ENCODE data around the gene TMCC2.

TMCC2 gene

DNA sequence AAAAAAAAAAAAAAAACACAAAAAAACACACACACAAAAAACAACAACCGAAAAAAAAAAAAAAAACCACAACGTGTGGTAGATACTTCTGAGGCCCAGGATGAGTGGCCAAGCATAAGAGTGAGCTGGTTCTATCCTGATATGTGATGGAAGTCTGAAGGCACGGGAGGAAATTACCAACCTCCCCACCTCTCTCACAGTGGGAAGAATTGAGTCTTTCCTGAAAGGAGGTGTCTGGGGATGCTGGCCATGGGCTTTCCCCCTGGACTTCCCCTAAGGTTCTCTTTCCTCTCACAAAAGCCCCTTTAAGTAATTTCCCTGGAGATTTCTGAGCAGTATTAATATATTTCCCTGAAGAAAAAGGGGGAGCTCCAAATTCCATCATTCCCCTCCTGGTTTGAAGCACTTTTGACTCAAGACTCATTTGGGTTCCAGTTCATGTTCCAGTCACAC lies 5.2 kb downstream of the TMCC2 start:
- TF ChIP-seq RAD21 (IDR thresholded peaks at IDR 0.05; ENCODE audit: low read depth) (no peak), EGR1 (IDR thresholded peaks at IDR 0.05) (no peak), ZBTB7A (IDR thresholded peaks at IDR 0.05; ENCODE audit: low read depth) (no peak), NFIC (IDR thresholded peaks at IDR 0.05) (no peak), TEAD4 (IDR thresholded peaks at IDR 0.05) (no peak), TAF1 (IDR thresholded peaks at IDR 0.05; ENCODE audit: low read depth) (no peak), CREB1 (IDR thresholded peaks at IDR 0.05; ENCODE audit: low read depth) (no peak), EP300 (IDR thresholded peaks at IDR 0.05; ENCODE audit: borderline replicate concordance) (no peak), TCF12 (IDR thresholded peaks at IDR 0.05; ENCODE audit: low read depth) (no peak), FOXM1 (IDR thresholded peaks at IDR 0.05; ENCODE audit: borderline replicate concordance, low read depth) (no peak), YY1 (IDR thresholded peaks at IDR 0.05; ENCODE audit: low read depth) (no peak), REST (IDR thresholded peaks at IDR 0.05; ENCODE audit: low read depth) (no peak), CEBPB (IDR thresholded peaks at IDR 0.05) (no peak), MAX (IDR thresholded peaks at IDR 0.05) (no peak)
- TF ChIP-seq, protein P1, sequence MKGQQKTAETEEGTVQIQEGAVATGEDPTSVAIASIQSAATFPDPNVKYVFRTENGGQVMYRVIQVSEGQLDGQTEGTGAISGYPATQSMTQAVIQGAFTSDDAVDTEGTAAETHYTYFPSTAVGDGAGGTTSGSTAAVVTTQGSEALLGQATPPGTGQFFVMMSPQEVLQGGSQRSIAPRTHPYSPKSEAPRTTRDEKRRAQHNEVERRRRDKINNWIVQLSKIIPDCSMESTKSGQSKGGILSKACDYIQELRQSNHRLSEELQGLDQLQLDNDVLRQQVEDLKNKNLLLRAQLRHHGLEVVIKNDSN (IDR thresholded peaks at IDR 0.05) = no peak

- no peak for TF ChIP-seq TCF12 (IDR thresholded peaks at IDR 0.05; ENCODE audit: low read depth)
- TF ChIP-seq, protein P1 (IDR thresholded peaks at IDR 0.05) = no peak
- TF ChIP-seq EP300 (IDR thresholded peaks at IDR 0.05; ENCODE audit: borderline replicate concordance) = no peak
- TF ChIP-seq FOXM1 (IDR thresholded peaks at IDR 0.05; ENCODE audit: borderline replicate concordance, low read depth) = no peak
- no peak for TF ChIP-seq MAX (IDR thresholded peaks at IDR 0.05)
- TF ChIP-seq EGR1 (IDR thresholded peaks at IDR 0.05) = no peak
- no peak for TF ChIP-seq TAF1 (IDR thresholded peaks at IDR 0.05; ENCODE audit: low read depth)
Measured at GRCh38 chr1:205235951-205236350, 8.2 kb downstream of the TMCC2 start.

DNA sequence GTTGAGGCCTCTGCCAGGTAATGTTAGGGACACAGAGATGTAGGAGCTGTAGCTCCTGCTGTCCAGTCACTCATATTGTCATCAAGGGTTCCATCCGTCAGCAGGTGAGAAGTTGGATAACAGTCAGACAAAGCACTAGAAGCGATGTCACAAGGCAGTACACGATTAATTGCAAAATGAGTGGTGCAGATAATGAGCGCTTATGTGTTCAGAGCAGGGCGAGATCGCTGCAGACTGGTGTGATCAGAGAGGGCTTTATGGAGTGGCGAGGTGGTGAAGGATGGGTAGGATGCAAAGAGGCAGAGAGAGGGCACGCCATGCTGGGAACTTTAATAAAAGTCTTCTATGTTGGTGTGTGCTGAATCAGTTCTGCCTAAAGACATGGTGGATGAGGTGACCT lies 8.8 kb downstream of the TMCC2 start:
- no peak for TF ChIP-seq REST (IDR thresholded peaks at IDR 0.05; ENCODE audit: low read depth)
- no peak for TF ChIP-seq TAF1 (IDR thresholded peaks at IDR 0.05; ENCODE audit: low read depth)
- no peak for TF ChIP-seq ZBTB7A (IDR thresholded peaks at IDR 0.05; ENCODE audit: low read depth)

GRCh38 chr1:205236951-205237475 lies 9.3 kb downstream of the TMCC2 start:
- TF ChIP-seq EP300 (IDR thresholded peaks at IDR 0.05; ENCODE audit: borderline replicate concordance) = no peak
- TF ChIP-seq FOXM1 (IDR thresholded peaks at IDR 0.05; ENCODE audit: borderline replicate concordance, low read depth) = no peak
- TF ChIP-seq TCF12 (IDR thresholded peaks at IDR 0.05; ENCODE audit: low read depth) = no peak
- TF ChIP-seq TEAD4 (IDR thresholded peaks at IDR 0.05) = no peak
- no peak for TF ChIP-seq YY1 (IDR thresholded peaks at IDR 0.05; ENCODE audit: low read depth)
- no peak for TF ChIP-seq RAD21 (IDR thresholded peaks at IDR 0.05; ENCODE audit: low read depth)
- TF ChIP-seq, protein P1 (IDR thresholded peaks at IDR 0.05) = no peak
- no peak for TF ChIP-seq TAF1 (IDR thresholded peaks at IDR 0.05; ENCODE audit: low read depth)
- TF ChIP-seq CREB1 (IDR thresholded peaks at IDR 0.05; ENCODE audit: low read depth) = no peak
- TF ChIP-seq ZBTB7A (IDR thresholded peaks at IDR 0.05; ENCODE audit: low read depth) = no peak
- no peak for TF ChIP-seq NFIC (IDR thresholded peaks at IDR 0.05)
- no peak for TF ChIP-seq CEBPB (IDR thresholded peaks at IDR 0.05)
- TF ChIP-seq EGR1 (IDR thresholded peaks at IDR 0.05) = no peak
- no peak for TF ChIP-seq MAX (IDR thresholded peaks at IDR 0.05)
- no peak for TF ChIP-seq REST (IDR thresholded peaks at IDR 0.05; ENCODE audit: low read depth)

All from Ishikawa (cell line).